ENCODE measurements around the gene SLC9A5.

The SLC9A5 gene

DNA sequence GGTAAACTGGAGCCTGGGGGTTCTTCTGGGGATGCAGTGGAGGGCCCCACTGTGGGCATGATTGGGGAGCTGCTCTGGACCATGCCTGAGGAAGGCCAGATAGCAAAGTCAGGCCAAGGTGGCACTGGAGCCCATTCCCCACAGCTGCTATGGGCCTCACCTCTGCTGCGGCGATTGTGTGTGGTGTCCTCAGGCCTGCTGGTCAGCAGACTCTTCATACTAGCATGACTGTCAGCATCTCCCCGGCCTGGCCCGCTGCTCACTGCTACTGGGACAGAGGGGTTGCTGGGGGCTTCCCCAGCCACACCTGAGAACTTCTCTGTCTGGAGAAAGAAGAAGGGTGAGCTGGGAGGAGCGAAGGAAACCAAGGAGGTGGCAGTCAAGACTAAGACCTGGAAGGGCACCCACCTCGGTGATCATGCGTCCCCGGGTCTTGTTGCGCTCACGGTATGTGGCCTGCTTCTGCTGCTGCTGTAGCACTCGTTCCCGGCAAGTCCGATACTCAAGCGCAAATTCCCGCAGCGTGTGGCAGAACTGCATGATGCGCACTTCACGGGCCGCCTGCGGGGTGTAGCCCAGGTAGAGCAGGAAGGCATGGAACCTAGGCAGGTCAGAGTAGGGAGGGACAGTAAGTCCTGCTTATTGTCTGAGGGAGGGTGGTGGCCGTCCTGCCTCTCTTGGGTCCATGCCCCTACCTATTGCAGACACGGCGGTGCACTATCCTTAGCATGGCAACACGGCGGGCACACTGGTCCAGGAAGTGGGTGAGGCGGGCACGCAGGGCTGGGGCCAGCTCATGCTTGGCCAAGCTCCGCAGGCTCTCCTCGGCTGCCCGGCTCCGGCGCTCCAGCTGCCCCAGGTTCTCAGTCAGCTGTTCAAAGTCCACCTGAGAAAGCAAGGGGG is 18.6 kb upstream of the SLC9A5 start:
- Mint-ChIP-seq H3K4me1 (ENCODE audit: low read depth) (peaks cover 35% of the 10 kb centered on the region), H3K36me3 (ENCODE audit: low read depth) (peaks cover 84% of the 10 kb centered on the region), H3K27me3 (no peaks in the 10 kb centered on the region), H3K9me3 (no peaks in the 10 kb centered on the region), H3K4me3 (no peak overlapping the region), H3K27ac (peak overlapping the region; percentile 44)
- DNase-seq, result no peak

DNA sequence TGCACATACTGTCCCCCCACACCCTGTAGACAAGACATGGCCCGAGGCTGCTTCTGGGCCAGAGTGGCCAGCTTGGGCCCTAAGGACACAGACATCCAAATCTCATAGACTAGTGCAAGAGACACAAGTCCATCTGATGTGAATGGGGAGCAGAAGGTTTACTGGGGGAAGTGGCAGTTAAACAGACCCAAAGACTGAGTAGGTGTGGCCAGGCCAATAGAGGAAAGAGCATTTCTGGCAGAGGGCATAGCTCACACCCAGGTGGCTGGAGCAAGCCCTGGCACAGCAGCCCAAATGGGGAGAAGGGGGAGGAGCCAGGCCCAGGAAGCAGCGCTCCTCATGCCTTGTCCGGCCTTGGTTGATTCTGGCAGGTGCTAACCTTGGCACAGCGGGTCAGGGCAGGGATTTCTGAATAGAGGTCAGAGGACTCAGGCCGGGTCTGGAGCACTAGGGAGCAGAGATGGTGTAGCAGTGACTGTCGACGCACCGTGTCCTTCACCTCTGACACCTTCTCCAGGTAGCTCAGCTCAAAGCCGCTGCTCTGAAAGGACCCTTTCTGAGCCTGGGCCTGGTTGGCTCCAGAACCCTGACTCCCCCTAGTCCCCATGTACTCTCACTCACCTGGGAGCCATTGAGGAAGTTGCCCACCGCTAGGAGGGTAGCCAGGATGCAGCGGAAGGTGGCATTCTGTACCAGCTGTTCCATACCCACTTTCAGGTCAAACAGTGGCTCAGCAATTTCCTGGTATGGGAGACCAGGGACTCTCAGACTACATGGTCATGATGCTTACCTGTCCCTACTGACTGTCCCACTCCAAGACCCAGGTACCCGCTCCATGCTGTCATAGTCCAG is 17.7 kb upstream of the SLC9A5 start:
- no peak overlapping the region for H3K4me3 Mint-ChIP-seq

DNA sequence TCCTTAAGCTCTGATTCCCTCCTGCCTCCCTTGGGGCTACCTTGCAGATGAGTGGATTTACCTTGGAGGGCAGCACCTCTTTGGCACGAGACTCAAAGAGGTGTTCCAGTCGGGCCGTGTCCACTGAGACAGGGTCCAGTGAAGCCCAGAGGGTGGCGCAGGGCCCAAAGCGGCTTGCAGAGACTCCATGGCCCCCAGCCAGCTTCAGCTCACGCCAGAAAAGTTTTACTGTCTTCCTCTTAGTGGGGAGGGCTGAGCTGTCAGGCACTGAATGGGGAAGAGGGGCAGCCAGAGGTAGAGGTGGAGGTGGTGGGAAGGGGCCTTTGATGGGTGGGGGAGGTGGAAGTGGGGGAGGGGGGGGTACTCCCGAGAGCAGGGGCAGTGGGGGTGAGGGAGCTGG is 15.2 kb upstream of the SLC9A5 start:
- H3K4me3 Mint-ChIP-seq, result no peak overlapping the region
- peaks cover 95% of the 10 kb centered on the region for H3K36me3 Mint-ChIP-seq (ENCODE audit: low read depth)
- peaks cover 11% of the 10 kb centered on the region for H3K4me1 Mint-ChIP-seq (ENCODE audit: low read depth)
- no peak for DNase-seq
- H3K27me3 Mint-ChIP-seq, result no peaks in the 10 kb centered on the region
- no peaks in the 10 kb centered on the region for H3K9me3 Mint-ChIP-seq
- no peak overlapping the region for H3K27ac Mint-ChIP-seq

More for the DNA sequence above, 17.7 kb upstream of the SLC9A5 start:
- H3K36me3 Mint-ChIP-seq (ENCODE audit: low read depth), result peaks cover 90% of the 10 kb centered on the region
- H3K9me3 Mint-ChIP-seq, result no peaks in the 10 kb centered on the region
- H3K4me1 Mint-ChIP-seq (ENCODE audit: low read depth), result peaks cover 28% of the 10 kb centered on the region
- peak overlapping the region; percentile 29 for H3K27ac Mint-ChIP-seq
- no peak for DNase-seq
- no peaks in the 10 kb centered on the region for H3K27me3 Mint-ChIP-seq

DNA sequence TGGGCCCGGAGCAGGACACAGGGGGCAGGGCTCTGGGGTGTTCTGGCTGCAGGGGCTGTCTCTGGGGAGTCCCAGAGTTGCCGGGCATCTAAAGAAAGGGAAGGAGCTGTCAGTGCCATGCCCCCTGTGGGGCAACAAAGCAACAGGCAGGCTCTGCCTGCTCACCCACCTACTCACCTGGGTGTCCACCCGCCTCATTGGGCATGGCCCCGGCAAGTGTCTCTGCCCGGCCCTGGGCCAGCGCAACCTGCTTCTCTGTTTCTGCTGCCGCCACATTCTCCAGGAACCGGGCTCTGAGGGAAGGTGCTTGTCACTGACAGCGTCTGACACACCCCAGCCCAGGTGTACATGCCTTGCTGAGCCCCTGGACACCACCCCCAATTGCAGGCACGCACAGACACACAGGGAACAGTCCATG is 14.6 kb upstream of the SLC9A5 start:
- Mint-ChIP-seq H3K9me3 (no peaks in the 10 kb centered on the region), H3K4me1 (ENCODE audit: low read depth) (peaks cover 7% of the 10 kb centered on the region), H3K27ac (peak overlapping the region; percentile 18), H3K36me3 (ENCODE audit: low read depth) (peaks cover 95% of the 10 kb centered on the region), H3K4me3 (no peak overlapping the region), H3K27me3 (no peaks in the 10 kb centered on the region)
- no peak for DNase-seq

DNA sequence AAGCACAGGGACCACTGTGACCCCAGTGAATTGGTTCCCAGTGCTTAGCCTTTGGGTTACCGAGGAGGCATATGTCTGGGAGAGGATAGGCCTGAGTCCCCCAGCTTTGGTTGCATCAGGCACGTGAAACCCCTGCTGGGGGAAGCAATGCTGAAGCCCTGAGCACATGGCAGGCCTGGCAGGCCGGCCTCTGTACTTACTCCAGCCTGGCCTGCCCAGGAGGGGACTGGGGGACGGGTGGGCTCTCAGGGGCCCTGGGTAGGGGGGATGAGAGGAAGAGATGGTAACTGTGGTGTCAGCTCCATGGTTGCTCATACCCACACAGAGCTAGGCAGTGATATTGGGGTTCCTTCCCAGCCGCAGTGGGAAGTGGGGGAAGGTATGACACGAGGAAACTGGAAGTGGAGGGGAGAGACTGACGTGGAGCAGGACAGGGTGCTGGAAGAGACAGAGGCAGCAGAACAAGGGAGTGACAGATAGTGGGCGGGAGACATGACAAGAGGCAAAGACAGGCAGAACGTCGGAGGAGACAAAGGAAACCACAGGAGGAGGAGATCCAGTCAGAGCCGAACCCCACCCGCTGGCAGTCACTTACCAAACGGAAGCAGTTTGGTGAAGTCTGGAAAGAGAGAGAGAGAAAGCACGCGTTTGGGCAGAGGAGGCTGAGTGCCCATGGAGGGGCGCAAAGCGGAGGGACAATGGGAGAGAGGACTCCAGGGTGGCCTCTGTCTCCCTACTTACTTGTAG is 12.8 kb upstream of the SLC9A5 start:
- Mint-ChIP-seq H3K27me3 (no peaks in the 10 kb centered on the region), H3K9me3 (no peaks in the 10 kb centered on the region), H3K4me1 (ENCODE audit: low read depth) (peaks cover 8% of the 10 kb centered on the region), H3K36me3 (ENCODE audit: low read depth) (peaks cover 90% of the 10 kb centered on the region), H3K27ac (peak overlapping the region; percentile 93), H3K4me3 (peak overlapping the region; percentile 57)
- no peak for DNase-seq

DNA sequence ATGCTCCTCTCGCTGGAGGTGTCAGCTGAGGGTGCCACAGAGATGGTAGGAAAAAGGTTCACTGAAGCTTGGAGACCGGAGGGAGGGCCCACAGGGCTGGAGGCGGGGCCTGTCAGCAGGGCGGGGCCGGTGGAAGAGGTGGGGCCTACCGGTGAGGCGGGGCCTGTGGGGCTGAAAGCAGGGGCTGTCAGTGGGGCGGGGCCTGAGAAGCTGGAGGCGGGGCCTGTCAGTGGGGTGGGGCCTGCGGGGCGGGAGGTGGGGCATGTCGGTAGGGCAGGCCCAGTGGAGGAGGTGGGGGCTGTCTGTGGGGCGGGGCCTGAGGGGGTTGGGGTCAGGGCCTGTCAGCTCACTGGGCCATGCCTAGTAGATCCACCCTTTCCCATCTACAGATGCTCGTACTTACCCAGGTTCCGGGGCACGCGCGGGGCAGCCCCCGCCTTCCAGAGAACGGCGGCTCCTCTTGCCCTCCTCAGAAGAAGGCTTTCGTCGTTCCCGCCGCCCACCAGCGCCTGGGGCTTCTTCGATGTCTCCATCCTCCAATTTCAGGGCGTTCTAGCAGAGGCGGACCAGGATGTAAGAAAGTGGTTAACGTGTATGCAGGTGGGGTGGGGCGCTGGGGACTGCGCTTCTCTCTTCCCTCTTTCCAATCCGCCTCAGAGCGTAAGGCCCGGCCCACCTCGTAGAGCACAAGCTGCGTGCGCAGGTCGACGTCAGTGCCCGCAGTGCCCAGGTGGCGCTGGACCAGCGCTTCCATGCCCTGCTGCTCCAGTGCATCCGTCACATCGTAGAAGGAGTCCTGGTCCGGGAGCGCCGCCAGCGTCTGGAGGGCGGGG is 12.0 kb upstream of the SLC9A5 start:
- peak overlapping the region; percentile 57 for H3K4me3 Mint-ChIP-seq
- no peaks in the 10 kb centered on the region for H3K9me3 Mint-ChIP-seq
- peaks cover 16% of the 10 kb centered on the region for H3K4me1 Mint-ChIP-seq (ENCODE audit: low read depth)
- peak; percentile 88 for DNase-seq
- H3K27me3 Mint-ChIP-seq, result no peaks in the 10 kb centered on the region
- H3K36me3 Mint-ChIP-seq (ENCODE audit: low read depth), result peaks cover 85% of the 10 kb centered on the region
- H3K27ac Mint-ChIP-seq, result peak overlapping the region; percentile 93

DNA sequence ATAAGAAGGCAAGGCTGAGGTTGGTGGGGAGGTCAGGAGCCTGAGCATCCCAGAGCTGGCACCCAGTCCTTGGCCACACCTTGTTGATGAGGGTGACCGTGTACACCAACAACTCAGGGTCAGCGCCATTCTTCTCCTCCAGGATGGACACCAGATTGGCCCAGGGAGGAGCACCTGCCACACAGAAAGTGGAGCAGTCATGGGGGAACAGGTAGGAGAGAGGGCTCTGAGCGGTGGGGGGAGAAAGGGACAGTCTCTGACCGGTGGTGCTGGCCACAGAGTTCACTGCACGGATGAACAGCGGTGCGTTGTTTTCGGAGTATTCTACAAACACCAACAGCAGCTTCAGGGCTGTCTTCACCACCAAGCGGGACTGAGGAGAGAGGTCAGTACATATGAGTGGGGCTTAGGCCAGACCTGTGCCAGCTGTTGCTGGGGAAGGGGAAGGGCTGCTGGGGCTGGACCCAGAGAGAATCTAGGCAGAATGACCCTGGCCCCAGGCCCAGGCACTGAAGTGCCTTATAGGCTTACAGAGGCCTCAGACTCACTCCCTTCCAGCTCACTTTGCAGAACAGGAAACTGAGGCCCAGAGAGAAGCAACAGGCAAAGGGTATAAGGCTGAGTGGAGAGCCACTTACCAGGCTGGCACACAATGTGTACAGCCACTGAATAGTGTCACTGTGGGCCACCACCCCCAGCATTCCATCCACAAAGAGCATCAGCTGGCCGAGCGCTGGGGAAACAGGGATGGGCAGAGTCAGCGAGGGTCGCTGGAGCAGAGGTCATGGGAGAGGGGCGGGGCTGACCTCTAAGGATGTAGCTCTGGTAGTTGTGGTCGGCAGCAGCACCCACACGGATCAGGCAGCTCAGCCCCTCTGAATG is 11.1 kb upstream of the SLC9A5 start:
- no peak overlapping the region for H3K4me3 Mint-ChIP-seq
- no peaks in the 10 kb centered on the region for H3K27me3 Mint-ChIP-seq
- DNase-seq, result no peak
- peak overlapping the region; percentile 48 for H3K27ac Mint-ChIP-seq
- peaks cover 77% of the 10 kb centered on the region for H3K36me3 Mint-ChIP-seq (ENCODE audit: low read depth)
- H3K9me3 Mint-ChIP-seq, result no peaks in the 10 kb centered on the region
- H3K4me1 Mint-ChIP-seq (ENCODE audit: low read depth), result peaks cover 22% of the 10 kb centered on the region

DNA sequence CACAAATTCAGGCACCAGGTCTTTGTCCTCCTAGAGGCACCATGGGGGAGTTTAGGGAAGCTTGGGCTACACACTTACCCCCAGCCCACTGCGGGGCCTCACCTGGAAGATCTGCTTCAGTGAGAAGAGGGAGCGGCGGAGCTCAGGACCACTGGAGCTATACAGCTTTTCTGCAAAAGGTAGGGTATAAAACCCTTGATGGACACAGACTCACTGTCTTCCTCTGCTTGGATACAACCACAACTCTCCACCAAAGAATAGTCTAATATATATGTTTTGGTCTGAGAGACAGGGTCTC is 10.6 kb upstream of the SLC9A5 start:
- Mint-ChIP-seq H3K36me3 (ENCODE audit: low read depth) (peaks cover 72% of the 10 kb centered on the region), H3K27me3 (no peaks in the 10 kb centered on the region), H3K4me3 (no peak overlapping the region), H3K27ac (peak overlapping the region; percentile 38), H3K4me1 (ENCODE audit: low read depth) (peaks cover 22% of the 10 kb centered on the region), H3K9me3 (no peaks in the 10 kb centered on the region)
- DNase-seq, result no peak

DNA sequence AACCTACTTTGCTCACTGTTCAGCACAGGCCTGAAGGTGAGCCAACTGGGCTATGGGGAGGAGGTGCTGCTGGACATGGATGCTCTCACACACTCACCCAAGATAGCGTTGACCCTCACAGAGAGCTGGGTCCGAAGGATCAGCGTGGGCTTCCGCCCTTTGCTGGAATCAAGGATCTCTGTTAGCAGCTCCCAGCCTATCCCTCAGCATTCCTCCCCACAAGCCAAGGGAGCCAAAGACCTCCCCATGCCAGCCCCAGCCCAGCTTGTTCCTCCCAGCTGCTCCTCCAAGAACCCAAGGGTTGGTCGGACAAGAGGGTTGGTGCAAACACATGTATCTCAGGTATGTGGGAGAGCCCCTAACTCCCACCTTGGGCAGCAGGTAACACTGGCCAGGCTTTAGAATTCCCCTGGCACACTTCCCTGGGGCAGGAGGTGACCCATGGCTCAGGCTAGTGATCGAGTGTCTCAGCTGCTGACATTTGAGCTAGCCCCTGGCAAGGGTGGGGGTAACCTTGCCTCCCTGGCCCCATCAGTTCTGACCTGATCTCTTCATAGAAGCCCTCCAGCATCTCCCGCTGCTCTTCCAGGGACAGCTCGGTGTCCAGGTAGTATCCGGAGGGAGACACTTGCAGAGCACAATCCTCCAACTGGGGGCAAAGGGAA is 9.8 kb upstream of the SLC9A5 start:
- peaks cover 30% of the 10 kb centered on the region for H3K4me1 Mint-ChIP-seq (ENCODE audit: low read depth)
- H3K27ac Mint-ChIP-seq, result no peak overlapping the region
- H3K4me3 Mint-ChIP-seq, result no peak overlapping the region
- peaks cover 68% of the 10 kb centered on the region for H3K36me3 Mint-ChIP-seq (ENCODE audit: low read depth)
- H3K9me3 Mint-ChIP-seq, result no peaks in the 10 kb centered on the region
- no peak for DNase-seq
- no peaks in the 10 kb centered on the region for H3K27me3 Mint-ChIP-seq

DNA sequence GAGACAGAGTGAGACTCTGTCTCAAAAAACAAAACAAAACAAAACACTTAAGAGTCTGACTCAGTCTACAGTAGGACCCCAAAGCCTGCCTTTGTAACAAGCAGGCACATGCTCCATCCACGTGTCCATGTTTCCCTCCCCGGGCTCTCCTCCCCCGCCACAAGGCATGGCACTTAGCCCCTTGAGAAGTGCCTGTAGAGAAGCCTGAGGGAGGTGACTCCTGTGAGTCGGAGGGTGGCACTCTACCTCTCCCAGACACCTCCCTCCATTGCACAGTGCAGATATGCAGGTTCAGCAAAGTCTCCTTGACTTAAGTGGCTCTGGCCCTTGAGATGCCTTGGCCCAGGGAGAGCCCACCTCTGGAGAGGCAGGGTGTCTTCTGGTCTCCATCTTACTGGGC is 8.3 kb upstream of the SLC9A5 start:
- H3K9me3 Mint-ChIP-seq, result no peaks in the 10 kb centered on the region
- peaks cover 45% of the 10 kb centered on the region for H3K4me1 Mint-ChIP-seq (ENCODE audit: low read depth)
- H3K4me3 Mint-ChIP-seq, result no peak overlapping the region
- H3K36me3 Mint-ChIP-seq (ENCODE audit: low read depth), result peaks cover 60% of the 10 kb centered on the region
- peak overlapping the region; percentile 79 for H3K27ac Mint-ChIP-seq
- DNase-seq, result no peak
- no peaks in the 10 kb centered on the region for H3K27me3 Mint-ChIP-seq

DNA sequence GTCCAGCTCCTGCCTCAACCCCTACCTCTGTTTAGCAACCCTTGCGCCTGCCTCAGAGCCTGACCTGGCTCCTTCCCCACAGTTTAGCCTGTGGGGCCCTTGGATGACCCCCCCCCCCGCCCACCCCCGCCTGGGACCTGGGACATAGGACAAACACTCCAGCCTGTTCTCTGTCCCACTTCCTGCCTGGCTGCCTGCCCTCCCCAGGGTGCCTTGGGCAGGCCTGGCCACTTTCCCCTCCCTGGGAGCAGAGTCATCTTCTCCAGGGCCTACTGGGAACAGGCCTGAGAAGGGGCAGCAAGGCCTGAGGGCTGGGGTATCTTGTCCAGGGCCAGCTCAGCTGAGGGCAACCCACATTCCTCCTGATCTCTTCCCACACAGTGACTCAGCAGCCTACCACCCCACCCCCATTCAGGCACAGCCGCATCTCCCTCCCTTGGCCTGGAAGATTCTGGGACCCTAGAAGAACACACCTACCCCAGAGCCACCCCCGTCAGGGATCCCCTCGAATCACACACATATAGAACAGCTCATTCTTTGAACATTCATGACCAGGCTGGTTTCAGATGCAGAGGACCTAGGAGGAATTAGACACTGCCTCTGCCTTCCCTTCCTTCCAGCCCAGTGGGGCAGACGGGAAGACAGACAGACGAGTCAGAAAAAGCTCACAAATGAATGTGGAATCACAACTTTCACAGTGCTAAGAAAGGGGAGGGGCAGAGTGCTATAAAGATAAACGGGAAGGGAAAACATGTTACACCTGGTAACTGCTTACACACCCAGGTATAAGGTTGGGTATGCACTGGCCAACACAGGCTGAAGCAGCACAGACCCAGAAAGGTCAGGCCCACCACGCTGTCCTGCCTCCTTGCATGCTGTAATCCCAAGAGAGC is 7.5 kb upstream of the SLC9A5 start:
- peaks cover 46% of the 10 kb centered on the region for H3K4me1 Mint-ChIP-seq (ENCODE audit: low read depth)
- no peak overlapping the region for H3K4me3 Mint-ChIP-seq
- no peak for DNase-seq
- H3K36me3 Mint-ChIP-seq (ENCODE audit: low read depth), result peaks cover 52% of the 10 kb centered on the region
- no peaks in the 10 kb centered on the region for H3K9me3 Mint-ChIP-seq
- H3K27me3 Mint-ChIP-seq, result no peaks in the 10 kb centered on the region
- H3K27ac Mint-ChIP-seq, result peak overlapping the region; percentile 92

DNA sequence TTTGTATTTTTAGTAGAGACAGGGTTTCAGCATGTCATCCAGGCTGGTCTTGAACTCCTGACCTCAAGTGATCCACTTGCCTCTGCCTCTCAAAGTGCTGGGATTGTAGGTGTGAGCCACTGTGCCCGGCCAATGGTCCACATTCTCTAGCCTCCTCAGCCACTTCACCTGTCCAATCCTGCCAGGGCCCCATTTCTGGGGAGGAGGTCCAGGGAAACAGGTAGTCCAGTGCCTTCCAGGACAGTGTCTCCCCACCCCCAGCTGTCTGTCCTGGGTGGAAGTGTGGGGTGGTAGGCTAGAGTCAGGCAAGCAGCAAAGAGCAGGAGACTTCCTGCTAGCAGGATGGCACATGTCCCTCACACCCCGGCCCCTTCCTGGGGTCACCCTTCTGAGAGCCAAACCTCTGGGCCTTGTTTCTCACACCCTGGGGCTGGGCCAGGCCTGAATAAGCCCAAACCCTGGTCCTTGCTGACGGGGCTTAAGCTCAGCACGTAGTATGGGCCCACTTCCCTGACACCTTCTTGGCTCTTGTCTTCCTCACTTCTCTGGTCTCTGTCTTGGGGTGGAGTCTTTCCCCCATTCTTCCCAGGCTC is 6.5 kb upstream of the SLC9A5 start:
- no peak for DNase-seq
- Mint-ChIP-seq H3K9me3 (no peaks in the 10 kb centered on the region), H3K36me3 (ENCODE audit: low read depth) (peaks cover 51% of the 10 kb centered on the region), H3K4me3 (no peak overlapping the region), H3K27me3 (no peaks in the 10 kb centered on the region), H3K27ac (peak overlapping the region; percentile 92), H3K4me1 (ENCODE audit: low read depth) (peaks cover 44% of the 10 kb centered on the region)

All from activated T-cell treated with anti-CD3 and anti-CD28 coated beads, Interleukin-2, amount 50 U/mL, for 24 hours (primary cell).